Measurements from ENCODE around the gene MT1A. TPM values are rescaled to one million over a fixed set of nuclear protein-coding genes. Genes with fewer than 3 reads are reported as not detected.
A peak's percentile ranks its signal among the peaks of the same experiment; 100 is the strongest.

Gene MT1A
- polyA plus RNA-seq, 1 of the 3 experiments (the other 2 are of a cell fraction), result 5.4 TPM

DNA sequence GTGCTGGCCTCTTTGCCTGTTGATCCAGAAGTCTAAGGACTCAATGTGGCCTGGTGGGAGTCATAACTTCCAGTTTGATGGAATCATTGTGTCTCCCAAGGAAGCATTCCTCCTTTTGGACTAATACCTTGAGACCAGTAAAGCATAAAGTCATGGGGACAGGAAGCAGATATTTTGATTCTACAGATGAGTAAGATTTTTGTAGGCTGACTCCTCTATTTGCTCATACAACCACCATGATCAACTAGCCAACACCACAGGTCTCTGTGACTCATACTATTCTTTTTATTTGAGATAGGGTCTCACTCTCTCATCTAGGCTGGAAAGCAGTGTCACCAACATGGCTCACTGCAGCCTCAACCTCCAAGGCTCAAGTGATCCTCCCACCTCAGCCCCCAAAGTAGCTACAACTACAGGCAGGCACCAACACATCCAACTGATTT, 23.9 kb upstream of the MT1A start (continued):
- no peak for TF ChIP-seq RAD21 (IDR thresholded peaks at IDR 0.05; ENCODE audit: low read length)
- TF ChIP-seq FOXJ3 (CRISPR knock-in tag; IDR thresholded peaks at IDR 0.05), result no peak
- no peak for TF ChIP-seq EZH2phosphoT487 (IDR thresholded peaks at IDR 0.05; ENCODE audit: borderline replicate concordance, low read depth)
- no peak for TF ChIP-seq USF1 (IDR thresholded peaks at IDR 0.05; ENCODE audit: borderline replicate concordance, low read depth)
- TF ChIP-seq CHD2 (IDR thresholded peaks at IDR 0.05; ENCODE audit: low read length, partially characterized antibody), result no peak
- TF ChIP-seq ELF1 (IDR thresholded peaks at IDR 0.05), result no peak
- no peak for TF ChIP-seq GABPA (IDR thresholded peaks at IDR 0.05; ENCODE audit: low read depth)
- peak; percentile 56 for TF ChIP-seq JUND (IDR thresholded peaks at IDR 0.05)
- no peak for TF ChIP-seq POLR2AphosphoS5 (IDR thresholded peaks at IDR 0.05; ENCODE audit: low read depth, low read length)
- TF ChIP-seq FOSL2 (IDR thresholded peaks at IDR 0.05; ENCODE audit: borderline replicate concordance, low read depth), result peak; percentile 72

- H3K36me3 ChIP-seq (replicated peaks in 1 of 2; ENCODE audit: control insufficient read depth in 1 of 2, insufficient read depth in 2 of 2, low read length in 1 of 2), result no peaks in the 10 kb centered on the region
- H3K4me2 ChIP-seq, result peak overlapping the region; percentile 63; the same call in 1 of the 2 replicates
- 63% methylated on average over 3 of the region's 3 CpGs for WGBS (ENCODE audit: low lambda C conversion rate)
- no peaks in the 10 kb centered on the region for H3K27me3 ChIP-seq (ENCODE audit: insufficient read depth)
- H3K9ac ChIP-seq, result 0 out of 2 replicates have a peak overlapping the region, but pooled peaks have one; percentile 13
- H3K9me3 ChIP-seq, result no peaks in the 10 kb centered on the region
- ChIA-PET CTCF (interaction anchor here (0.6 to 1.2 kb wide), 3 partner anchors 12 to 15 kb away, joined by 3 read pairs; no protein-coding TSS in a partner anchor), POLR2A (interaction anchor here (0.7 kb wide), 1 partner anchor 157 kb away, joined by 3 read pairs; no protein-coding TSS in a partner anchor)
- H3F3A ChIP-seq (replicated peaks; ENCODE audit: insufficient read depth), result peaks cover 28% of the 10 kb centered on the region
- peak overlapping the region in 1 of 2 experiments; percentile 71; a peak in 2 of 4 replicates for H3K27ac ChIP-seq (ENCODE audit: low read depth in 2 of 2, low read length in 1 of 2)
- H3K4me3 ChIP-seq (ENCODE audit: low read depth in 2 of 2, low read length in 1 of 2), result no peak overlapping the region
- peaks cover 13% of the 10 kb centered on the region; the same call in 1 of the 2 replicates for H3K79me2 ChIP-seq (ENCODE audit: insufficient read depth)
- no peaks in the 10 kb centered on the region for H3K9me2 ChIP-seq
- H4K20me1 ChIP-seq (ENCODE audit: insufficient read depth), result no peaks in the 10 kb centered on the region
- H2AFZ ChIP-seq (ENCODE audit: low read depth), result no peak overlapping the region
- DNase-seq, result no peak
- TF ChIP-seq NFIC (IDR thresholded peaks at IDR 0.05; ENCODE audit: borderline replicate concordance) (peak; percentile 34; the same call in 1 of the 2 replicates), EP300 (IDR thresholded peaks at IDR 0.05; ENCODE audit: borderline replicate concordance in 1 of 2, low read depth in 1 of 2, low read length in 1 of 2) (no peak), JUND (IDR thresholded peaks at IDR 0.05) (no peak), SIN3A (IDR thresholded peaks at IDR 0.05; ENCODE audit: borderline replicate concordance, low read depth, low read length) (no peak), TEAD4 (IDR thresholded peaks at IDR 0.05; ENCODE audit: borderline replicate concordance, insufficient read depth) (no peak), RFX5 (IDR thresholded peaks at IDR 0.05; ENCODE audit: low read length) (no peak), IRF3 (IDR thresholded peaks at IDR 0.05; ENCODE audit: low read depth, low read length) (no peak), CHD2 (IDR thresholded peaks at IDR 0.05; ENCODE audit: low read length, partially characterized antibody) (no peak), TAF1 (IDR thresholded peaks at IDR 0.05; ENCODE audit: borderline replicate concordance, low read depth, low read length) (no peak), PBX3 (IDR thresholded peaks at IDR 0.05) (peak; percentile 68)
- TF ChIP-seq, protein P1, sequence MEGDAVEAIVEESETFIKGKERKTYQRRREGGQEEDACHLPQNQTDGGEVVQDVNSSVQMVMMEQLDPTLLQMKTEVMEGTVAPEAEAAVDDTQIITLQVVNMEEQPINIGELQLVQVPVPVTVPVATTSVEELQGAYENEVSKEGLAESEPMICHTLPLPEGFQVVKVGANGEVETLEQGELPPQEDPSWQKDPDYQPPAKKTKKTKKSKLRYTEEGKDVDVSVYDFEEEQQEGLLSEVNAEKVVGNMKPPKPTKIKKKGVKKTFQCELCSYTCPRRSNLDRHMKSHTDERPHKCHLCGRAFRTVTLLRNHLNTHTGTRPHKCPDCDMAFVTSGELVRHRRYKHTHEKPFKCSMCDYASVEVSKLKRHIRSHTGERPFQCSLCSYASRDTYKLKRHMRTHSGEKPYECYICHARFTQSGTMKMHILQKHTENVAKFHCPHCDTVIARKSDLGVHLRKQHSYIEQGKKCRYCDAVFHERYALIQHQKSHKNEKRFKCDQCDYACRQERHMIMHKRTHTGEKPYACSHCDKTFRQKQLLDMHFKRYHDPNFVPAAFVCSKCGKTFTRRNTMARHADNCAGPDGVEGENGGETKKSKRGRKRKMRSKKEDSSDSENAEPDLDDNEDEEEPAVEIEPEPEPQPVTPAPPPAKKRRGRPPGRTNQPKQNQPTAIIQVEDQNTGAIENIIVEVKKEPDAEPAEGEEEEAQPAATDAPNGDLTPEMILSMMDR (IDR thresholded peaks at IDR 0.05), result no peak
- TF ChIP-seq, protein P2, sequence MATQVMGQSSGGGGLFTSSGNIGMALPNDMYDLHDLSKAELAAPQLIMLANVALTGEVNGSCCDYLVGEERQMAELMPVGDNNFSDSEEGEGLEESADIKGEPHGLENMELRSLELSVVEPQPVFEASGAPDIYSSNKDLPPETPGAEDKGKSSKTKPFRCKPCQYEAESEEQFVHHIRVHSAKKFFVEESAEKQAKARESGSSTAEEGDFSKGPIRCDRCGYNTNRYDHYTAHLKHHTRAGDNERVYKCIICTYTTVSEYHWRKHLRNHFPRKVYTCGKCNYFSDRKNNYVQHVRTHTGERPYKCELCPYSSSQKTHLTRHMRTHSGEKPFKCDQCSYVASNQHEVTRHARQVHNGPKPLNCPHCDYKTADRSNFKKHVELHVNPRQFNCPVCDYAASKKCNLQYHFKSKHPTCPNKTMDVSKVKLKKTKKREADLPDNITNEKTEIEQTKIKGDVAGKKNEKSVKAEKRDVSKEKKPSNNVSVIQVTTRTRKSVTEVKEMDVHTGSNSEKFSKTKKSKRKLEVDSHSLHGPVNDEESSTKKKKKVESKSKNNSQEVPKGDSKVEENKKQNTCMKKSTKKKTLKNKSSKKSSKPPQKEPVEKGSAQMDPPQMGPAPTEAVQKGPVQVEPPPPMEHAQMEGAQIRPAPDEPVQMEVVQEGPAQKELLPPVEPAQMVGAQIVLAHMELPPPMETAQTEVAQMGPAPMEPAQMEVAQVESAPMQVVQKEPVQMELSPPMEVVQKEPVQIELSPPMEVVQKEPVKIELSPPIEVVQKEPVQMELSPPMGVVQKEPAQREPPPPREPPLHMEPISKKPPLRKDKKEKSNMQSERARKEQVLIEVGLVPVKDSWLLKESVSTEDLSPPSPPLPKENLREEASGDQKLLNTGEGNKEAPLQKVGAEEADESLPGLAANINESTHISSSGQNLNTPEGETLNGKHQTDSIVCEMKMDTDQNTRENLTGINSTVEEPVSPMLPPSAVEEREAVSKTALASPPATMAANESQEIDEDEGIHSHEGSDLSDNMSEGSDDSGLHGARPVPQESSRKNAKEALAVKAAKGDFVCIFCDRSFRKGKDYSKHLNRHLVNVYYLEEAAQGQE (IDR thresholded peaks at IDR 0.05; ENCODE audit: low read depth, low read length), result no peak
- TF ChIP-seq, protein P3, sequence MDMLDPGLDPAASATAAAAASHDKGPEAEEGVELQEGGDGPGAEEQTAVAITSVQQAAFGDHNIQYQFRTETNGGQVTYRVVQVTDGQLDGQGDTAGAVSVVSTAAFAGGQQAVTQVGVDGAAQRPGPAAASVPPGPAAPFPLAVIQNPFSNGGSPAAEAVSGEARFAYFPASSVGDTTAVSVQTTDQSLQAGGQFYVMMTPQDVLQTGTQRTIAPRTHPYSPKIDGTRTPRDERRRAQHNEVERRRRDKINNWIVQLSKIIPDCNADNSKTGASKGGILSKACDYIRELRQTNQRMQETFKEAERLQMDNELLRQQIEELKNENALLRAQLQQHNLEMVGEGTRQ (IDR thresholded peaks at IDR 0.05; ENCODE audit: borderline replicate concordance, low read depth, low read length), result no peak
- peaks cover 10 to 33% of the 10 kb centered on the region in 2 experiments; a peak in 3 of 4 replicates for H3K4me1 ChIP-seq (ENCODE audit: control insufficient read depth in 1 of 2, insufficient read depth in 2 of 2, low read depth in 1 of 2, low read length in 1 of 2)
Measured at GRCh38 chr16:56615353-56615752, 23.1 kb upstream of the MT1A start.

Measured in SK-N-SH (cell line).